Measurements from ENCODE around the gene METRNL.

DNA sequence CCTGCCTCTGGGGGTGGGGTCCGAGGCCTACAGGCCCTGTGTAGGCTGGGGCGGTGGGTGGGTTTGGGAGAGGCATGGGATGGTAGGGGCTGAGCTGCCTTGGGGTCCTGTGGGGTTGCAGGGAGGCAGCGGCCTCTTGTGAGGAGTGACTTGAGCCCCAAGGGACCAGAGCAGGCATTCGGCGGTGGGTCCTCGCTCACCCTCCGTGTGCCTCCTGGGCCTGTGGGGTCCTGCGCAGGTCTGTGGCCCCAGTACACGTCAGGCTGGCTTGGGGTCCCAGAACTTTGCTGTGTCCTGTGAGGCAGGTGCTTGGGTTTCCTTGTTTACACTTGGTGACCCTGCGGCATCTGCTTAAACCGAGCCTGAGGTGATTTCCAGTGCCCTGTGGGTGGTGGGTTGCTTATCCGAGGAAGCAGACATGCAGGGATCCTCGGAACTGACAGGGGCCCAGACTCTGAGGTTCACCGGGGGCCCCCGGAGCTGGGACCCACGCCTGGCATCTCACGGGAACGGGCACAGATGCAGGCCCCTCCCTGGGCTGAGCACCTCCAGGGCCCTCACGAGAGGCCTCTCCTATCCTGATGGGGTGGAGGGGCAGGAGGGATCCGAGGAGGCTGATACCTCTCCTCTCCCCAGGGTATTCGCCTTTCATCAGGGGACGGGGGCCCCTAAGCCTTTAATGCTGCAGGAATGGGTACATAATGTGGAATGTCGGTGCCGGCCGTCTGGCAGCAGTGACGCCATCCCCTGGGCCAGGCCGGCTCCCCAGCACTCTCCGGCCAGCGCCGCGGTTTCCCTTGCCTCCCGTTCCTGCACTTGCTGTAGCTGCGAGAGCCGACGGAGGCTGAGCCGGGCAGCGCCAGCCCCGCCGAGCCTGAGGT lies 7.7 kb downstream of the METRNL start:
- TF ChIP-seq, protein P1, sequence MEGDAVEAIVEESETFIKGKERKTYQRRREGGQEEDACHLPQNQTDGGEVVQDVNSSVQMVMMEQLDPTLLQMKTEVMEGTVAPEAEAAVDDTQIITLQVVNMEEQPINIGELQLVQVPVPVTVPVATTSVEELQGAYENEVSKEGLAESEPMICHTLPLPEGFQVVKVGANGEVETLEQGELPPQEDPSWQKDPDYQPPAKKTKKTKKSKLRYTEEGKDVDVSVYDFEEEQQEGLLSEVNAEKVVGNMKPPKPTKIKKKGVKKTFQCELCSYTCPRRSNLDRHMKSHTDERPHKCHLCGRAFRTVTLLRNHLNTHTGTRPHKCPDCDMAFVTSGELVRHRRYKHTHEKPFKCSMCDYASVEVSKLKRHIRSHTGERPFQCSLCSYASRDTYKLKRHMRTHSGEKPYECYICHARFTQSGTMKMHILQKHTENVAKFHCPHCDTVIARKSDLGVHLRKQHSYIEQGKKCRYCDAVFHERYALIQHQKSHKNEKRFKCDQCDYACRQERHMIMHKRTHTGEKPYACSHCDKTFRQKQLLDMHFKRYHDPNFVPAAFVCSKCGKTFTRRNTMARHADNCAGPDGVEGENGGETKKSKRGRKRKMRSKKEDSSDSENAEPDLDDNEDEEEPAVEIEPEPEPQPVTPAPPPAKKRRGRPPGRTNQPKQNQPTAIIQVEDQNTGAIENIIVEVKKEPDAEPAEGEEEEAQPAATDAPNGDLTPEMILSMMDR (IDR thresholded peaks at IDR 0.05): no peak
- TF ChIP-seq POLR2A (IDR thresholded peaks at IDR 0.05) (no peak), POLR2AphosphoS5 (IDR thresholded peaks at IDR 0.05; ENCODE audit: insufficient read depth in 1 of 2, low read depth in 1 of 2) (no peak)
